B cell (primary cell): ENCODE results near the gene BRME1. TPM values are rescaled to one million over a fixed set of nuclear protein-coding genes. Genes with fewer than 3 reads are reported as not detected.

Experiments
- ATAC-seq: fragments of 200-7000 bp; cut with Tn5 transposase; one replicate; pipeline ENCODE4 v1.10.0; 2021; ENCODE audit warnings: low read depth, mild to moderate bottlenecking, moderate number of reproducible peaks, moderate library complexity
- CTCF ChIA-PET: fragments of 350-600 bp; sonication (Branson Sonifier 250); formaldehyde crosslinking; loops from one replicate; lab custom pipeline; 2021; ENCODE audit warnings: antibody characterized with exemption, inconsistent platforms; lab: Charles Lee
- POLR2A ChIA-PET: fragments of 350-600 bp; sonication (Branson Sonifier 250); formaldehyde crosslinking; loops from one replicate; lab custom pipeline; 2021; ENCODE audit warnings: antibody characterized with exemption; lab: Charles Lee
- DNase-seq: peaks from one replicate; pipeline ENCODE4 v3.0.0; 2013
- H2AFZ ChIP-seq: 2 replicates; pipeline ENCODE4 v1.6.1; 2012; ENCODE audit warnings: mild to moderate bottlenecking, low read depth, low read length; ENCODE audit not compliant: insufficient read depth, poor library complexity, severe bottlenecking
- H3K27ac ChIP-seq, 2 donors: 1 replicate in 1 of 2; 2 replicates in 1 of 2; pipeline ENCODE4 v1.5.1; 2012 to 2013; ENCODE audit warnings: low read length in 2 of 2, mild to moderate bottlenecking in 2 of 2, moderate library complexity in 1 of 2
- H3K27me3 ChIP-seq, 4 experiments: fragments of 200-600 bp in 1 of 4; sonication (generic) in 1 of 4; replicated peaks in 1 of 4; 1 replicate in 2 of 4; 2 replicates in 2 of 4; pipeline versions ENCODE4 v1.6.1 to v1.7.0; 2013 to 2016; ENCODE audit warnings: low read length in 3 of 4, mild to moderate bottlenecking in 2 of 4, mixed read lengths in 1 of 4, moderate library complexity in 1 of 4; ENCODE audit not compliant: insufficient read depth in 4 of 4, control insufficient read depth in 3 of 4; ENCODE audit errors: control extremely low read depth in 1 of 4
- H3K36me3 ChIP-seq, 2 experiments: replicated peaks in 1 of 2; 1 replicate in 1 of 2; 2 replicates in 1 of 2; pipeline versions ENCODE4 v1.6.1 to v1.7.1; 2013; ENCODE audit warnings: low read length in 1 of 2; ENCODE audit not compliant: insufficient read depth in 2 of 2, control insufficient read depth in 1 of 2; ENCODE audit errors: control extremely low read depth in 1 of 2, extremely low read depth in 1 of 2
- H3K4me1 ChIP-seq, 2 donors: fragments of 200-600 bp in 1 of 2; sonication (generic) in 1 of 2; 1 replicate in 1 of 2; 2 replicates in 1 of 2; pipeline versions ENCODE4 v1.5.1 to v1.6.1; 2013 to 2017; ENCODE audit warnings: low read length in 2 of 2; ENCODE audit not compliant: control insufficient read depth in 2 of 2, insufficient read depth in 2 of 2
- H3K4me2 ChIP-seq: replicated peaks from 2 replicates; pipeline ENCODE3; 2012; ENCODE audit warnings: mild to moderate bottlenecking, low read depth, low read length; ENCODE audit not compliant: poor library complexity, severe bottlenecking
- H3K4me3 ChIP-seq, 5 experiments: fragments of 200-600 bp in 1 of 5; sonication (generic) in 1 of 5; 1 replicate in 3 of 5; 2 replicates in 2 of 5; pipeline versions ENCODE4 v1.5.1 to v1.7.0; 2011 to 2016; ENCODE audit warnings: low read length in 4 of 5, mild to moderate bottlenecking in 4 of 5, low read depth in 2 of 5, control low read depth in 1 of 5, moderate library complexity in 1 of 5; ENCODE audit not compliant: insufficient read depth in 1 of 5; ENCODE audit errors: control extremely low read depth in 1 of 5, extremely low read depth in 1 of 5
- H3K79me2 ChIP-seq: fragments of 200-600 bp; sonication (generic); one replicate; pipeline ENCODE4 v1.6.0; 2016; ENCODE audit warnings: low read length; ENCODE audit not compliant: control insufficient read depth, insufficient read depth
- H3K9ac ChIP-seq: fragments of 200-600 bp; sonication (generic); 2 replicates; pipeline ENCODE4 v1.6.1; 2017; ENCODE audit warnings: mild to moderate bottlenecking, low read length, moderate library complexity
- H3K9me3 ChIP-seq, 3 donors: one replicate each; pipeline versions ENCODE4 v1.6.1 to v1.7.1; 2013; ENCODE audit warnings: low read length in 2 of 3; ENCODE audit not compliant: control insufficient read depth in 2 of 3, insufficient read depth in 1 of 3; ENCODE audit errors: control extremely low read depth in 1 of 3
- H4K20me1 ChIP-seq: 2 replicates; pipeline ENCODE4 v1.6.0; 2012; ENCODE audit warnings: mild to moderate bottlenecking, low read length; ENCODE audit not compliant: insufficient read depth, control insufficient read depth, poor library complexity, severe bottlenecking
- H3K27ac Mint-ChIP-seq: one replicate; pipeline ENCODE4 v1.8.0; 2021; ENCODE audit warnings: mixed read lengths
- H3K27me3 Mint-ChIP-seq: one replicate; pipeline ENCODE4 v1.8.0; 2021; ENCODE audit warnings: mixed read lengths
- H3K4me1 Mint-ChIP-seq: one replicate; pipeline ENCODE4 v1.8.0; 2021; ENCODE audit warnings: mixed read lengths
- H3K4me3 Mint-ChIP-seq: one replicate; pipeline ENCODE4 v1.8.0; 2021; ENCODE audit warnings: mixed read lengths
- H3K9me3 Mint-ChIP-seq: one replicate; pipeline ENCODE4 v1.8.0; 2022; ENCODE audit warnings: mixed read lengths; ENCODE audit not compliant: insufficient read depth
- CTCF ChIP-seq: fragments of 200-600 bp; IDR thresholded peaks from one replicate; pipeline ENCODE4 v1.8.0; 2022; ENCODE audit warnings: antibody characterized with exemption, mild to moderate bottlenecking
- EZH2 ChIP-seq: IDR thresholded peaks from 2 replicates; pipeline ENCODE4 v1.6.1; 2012; ENCODE audit warnings: borderline replicate concordance, low read depth, mild to moderate bottlenecking, moderate library complexity, low read length; ENCODE audit not compliant: insufficient read depth, poor library complexity, severe bottlenecking
- WGBS: methylation state at CpG from one replicate; pipeline ENCODE4 v1.1.5; 2013; ENCODE audit warnings: missing lambda C conversion rate; ENCODE audit not compliant: insufficient coverage; 5-methylcytosine and 5-hydroxymethylcytosine counted together
- intact Hi-C: fragments of 100-400 bp; cut with micrococcal nuclease; formaldehyde crosslinking; loops from one replicate; pipeline ENCODE4 v1.10.0; 2022
- polyA minus RNA-seq: library from RNA; depleted of rRNA, polyadenylated mRNA; stranded (reverse); fragments of >200 nt; gene quantifications from 2 replicates; pipeline ENCODE4 v1.2.3, GENCODE V29; 2012
- polyA plus RNA-seq: library from polyadenylated mRNA; depleted of rRNA; stranded (reverse); fragments of >200 nt; gene quantifications from 2 replicates; pipeline ENCODE4 v1.2.3, GENCODE V29; 2012
- total RNA-seq, 2 donors: library from RNA; stranded (reverse); fragments of 120-200 nt in 1 of 2; gene quantifications; 1 replicate in 1 of 2; 2 replicates in 1 of 2; pipeline versions ENCODE4 v1.2.3 to v1.2.4, GENCODE V29; 2013 to 2022

Gene BRME1
- total RNA-seq: 1.7 and 2.4 TPM in 2 replicates
- total RNA-seq (2013): 0.93 TPM
- polyA plus RNA-seq: 1.1 and 1.8 TPM in 2 replicates
- 0.34 and 1.1 TPM in 2 replicates for polyA minus RNA-seq

GRCh38 chr19:13905634-13906520 lies at the start of gene BRME1, which contains the start of gene CC2D1A:
Gene BRME1 (minus strand): TSS chr19:13906117. CDS start chr19:13904892, 1,225 bp downstream.
Gene CC2D1A (plus strand): TSS chr19:13906201. CDS start chr19:13906442, 241 bp downstream.
- Histone ChIP-seq H3K4me2 (peak within 1 kb of the TSS; percentile 90), H3K27me3 (no peaks in the 10 kb centered on the region), H3K27ac (peak within 1 kb of the TSS; percentile 52 to 62), H3K9me3 (no peaks in the 10 kb centered on the region), H3K36me3 (peaks cover 0 to 4% of the 10 kb centered on the region in 2 experiments), H4K20me1 (no peaks in the 10 kb centered on the region), H3K4me3 (peak within 1 kb of the TSS; percentile 38 to 90 (median 82)), H3K9ac (peak within 1 kb of the TSS; percentile 70), H3K79me2 (peaks cover 12% of the 10 kb centered on the region), H3K4me1 (peaks cover 9 to 13% of the 10 kb centered on the region in 2 donors), H2AFZ (peak within 1 kb of the TSS; percentile 91)
- peak within 1 kb of the TSS; percentile 80 for H3K27ac Mint-ChIP-seq
- peaks cover 13% of the 10 kb centered on the region for H3K4me1 Mint-ChIP-seq
- DNase-seq (peak; percentile 95), ATAC-seq (peak; percentile 98)
- H3K4me3 Mint-ChIP-seq: peak within 1 kb of the TSS; percentile 89
- ChIA-PET POLR2A (interaction anchor here (0.7 kb wide), 1 partner anchor 47 kb away, joined by 3 read pairs; the partner anchor contains the start of gene DCAF15), CTCF (interaction anchor here (0.6 to 2.4 kb wide), 4 partner anchors 8 to 166 kb away, joined by 3 to 8 read pairs (median 4); partner anchors contain the start of gene MISP3)
- TF ChIP-seq CTCF (no peak), EZH2 (no peak)
- H3K27me3 Mint-ChIP-seq: no peaks in the 10 kb centered on the region
- no peaks in the 10 kb centered on the region for H3K9me3 Mint-ChIP-seq
- intact Hi-C loops: loop anchor here (1.0 kb wide), 7 partner anchors 26 to 231 kb away; partner anchors contain the start of gene DCAF15
- 11% methylated on average over 79 of the region's 86 CpGs for WGBS
